K562 (cell line): ENCODE data around the gene IQCC. TPM values are rescaled to one million over a fixed set of nuclear protein-coding genes. Genes with fewer than 3 reads are reported as not detected.

Experiments used
- ATAC-seq: fragments of 200-7000 bp; cut with Tn5 transposase; 3 replicates; pipeline ENCODE4 v1.9.1; 2020; ENCODE audit warnings: moderate library complexity
- BruUV-seq: library from RNA; stranded (reverse); fragments of 400-500 nt; replicated peaks from 2 replicates; lab custom pipeline; 2021; lab: Mats Ljungman, UMichigan
- CTCF ChIA-PET: fragments of 300-600 bp; formaldehyde crosslinking; extraction: SDS; loops from one replicate; lab custom pipeline; 2021; ENCODE audit warnings: low intra/inter-chr PET ratio; lab: Yijun Ruan, JAX
- POLR2A ChIA-PET: fragments of 300-600, 350-650 bp; sonication (Branson Sonifier 250); formaldehyde crosslinking; extraction: SDS; loops from one replicate; lab custom pipeline; 2021; ENCODE audit warnings: antibody characterized with exemption, inconsistent platforms; lab: Yijun Ruan, JAX
- DNase-seq, 4 experiments: peaks; one replicate each; pipeline versions ENCODE4 v3.0.0 to v3.0.0-alpha.2; 2011 to 2018; ENCODE audit warnings: low spot score in 3 of 4, mixed read lengths in 3 of 4; ENCODE audit errors: extremely low read depth in 1 of 4
- FAIRE-seq: peaks from 2 replicates; lab custom pipeline; 2011; peaks lifted over from hg19 to GRCh38; lab: Jason Lieb, UNC
- H2AFZ ChIP-seq: 2 replicates; pipeline ENCODE4 v1.6.0; 2011; ENCODE audit warnings: low read depth, low read length, control low read depth, inconsistent platforms
- H3K27ac ChIP-seq: fragments of 200-600 bp; 3 replicates; pipeline ENCODE4 v1.8.0; 2011; ENCODE audit warnings: low read depth, mild to moderate bottlenecking, control low read depth, inconsistent platforms, low read length, moderate library complexity, mixed read lengths; ENCODE audit errors: extremely low read depth
- H3K27me3 ChIP-seq, 2 experiments: fragments of 300-600 bp in 1 of 2; 2 replicates in 1 of 2; 3 replicates in 1 of 2; pipeline versions ENCODE4 v1.6.0 to v1.8.0; 2011; ENCODE audit warnings: inconsistent platforms in 2 of 2, low read length in 2 of 2, mild to moderate bottlenecking in 1 of 2, mixed read lengths in 1 of 2, moderate library complexity in 1 of 2; ENCODE audit not compliant: control insufficient read depth in 2 of 2, insufficient read depth in 2 of 2
- H3K36me3 ChIP-seq: fragments of 300-600 bp; 3 replicates; pipeline ENCODE4 v1.8.0; 2011; ENCODE audit warnings: mild to moderate bottlenecking, low read length, inconsistent platforms; ENCODE audit not compliant: control insufficient read depth, insufficient read depth
- H3K4me1 ChIP-seq, 2 experiments: fragments of 200-600 bp in 1 of 2; replicated peaks in 1 of 2; 2 replicates in 1 of 2; 3 replicates in 1 of 2; pipeline versions ENCODE4 v1.5.1 to v1.8.0; 2011; ENCODE audit warnings: inconsistent platforms in 2 of 2, low read length in 2 of 2, mild to moderate bottlenecking in 1 of 2, mixed read lengths in 1 of 2, moderate library complexity in 1 of 2; ENCODE audit not compliant: control insufficient read depth in 2 of 2, insufficient read depth in 2 of 2
- H3K4me2 ChIP-seq: 2 replicates; pipeline ENCODE4 v1.6.1; 2011; ENCODE audit warnings: low read length, control low read depth, inconsistent platforms, mixed read lengths; ENCODE audit not compliant: insufficient read depth
- H3K4me3 ChIP-seq: fragments of 200-600 bp; sonication (generic), shearing (Covaris generic); 2 replicates; pipeline ENCODE4 v1.5.1; 2016; ENCODE audit warnings: control low read depth, inconsistent platforms
- H3K79me2 ChIP-seq: fragments of 200-600 bp; 3 replicates; pipeline ENCODE4 v1.8.0; 2011; ENCODE audit warnings: low read length, inconsistent platforms; ENCODE audit not compliant: control insufficient read depth, insufficient read depth
- H3K9ac ChIP-seq, 2 experiments: 2 replicates each; pipeline versions ENCODE4 v1.6.0 to v1.6.1; 2011; ENCODE audit warnings: low read depth in 2 of 2, low read length in 2 of 2, control low read depth in 1 of 2, inconsistent platforms in 1 of 2, mild to moderate bottlenecking in 1 of 2, mixed read lengths in 1 of 2; ENCODE audit not compliant: insufficient read depth in 1 of 2
- H3K9me1 ChIP-seq: one replicate; pipeline ENCODE4 v1.6.0; 2011; ENCODE audit warnings: inconsistent platforms, mild to moderate bottlenecking, low read length, moderate library complexity; ENCODE audit not compliant: control insufficient read depth, insufficient read depth
- H3K9me3 ChIP-seq: replicated peaks from 2 replicates; pipeline ENCODE4 v1.5.1; 2011; ENCODE audit warnings: low read depth, low read length, inconsistent platforms; ENCODE audit not compliant: control insufficient read depth, insufficient read depth
- H4K20me1 ChIP-seq: replicated peaks from 2 replicates; pipeline ENCODE4 v1.6.1; 2011; ENCODE audit warnings: low read length, inconsistent platforms, mixed read lengths; ENCODE audit not compliant: control insufficient read depth, insufficient read depth
- ARID1B ChIP-seq: fragments of 450-650 bp; IDR thresholded peaks from 2 replicates; pipeline ENCODE4 v1.6.1; 2016; ENCODE audit warnings: antibody characterized with exemption, mild to moderate bottlenecking, inconsistent platforms
- EHMT2 ChIP-seq: fragments of 450-650 bp; IDR thresholded peaks from 2 replicates; pipeline ENCODE4 v1.6.1; 2018; ENCODE audit warnings: antibody characterized with exemption
- FOXA3 ChIP-seq, 2 experiments: fragments of 450-650 bp in 1 of 2; sonication (generic) in 1 of 2; formaldehyde crosslinking; IDR thresholded peaks in 1 of 2; conservative IDR thresholded peaks in 1 of 2; 2 replicates each; pipeline versions ENCODE4 v1.4.0 to v1.8.0; 2020 to 2022; ENCODE audit warnings: mild to moderate bottlenecking in 2 of 2, missing genetic modification reagents in 1 of 2
- GATAD2A ChIP-seq: fragments of 450-650 bp; IDR thresholded peaks from 2 replicates; pipeline ENCODE4 v1.6.1; 2017
- HNRNPL ChIP-seq: fragments of 200-400 bp; formaldehyde crosslinking; IDR thresholded peaks from 2 replicates; pipeline ENCODE4 v1.6.1; 2017; ENCODE audit warnings: low read depth, mild to moderate bottlenecking, low read length
- KAT7 ChIP-seq: sonication (generic); formaldehyde crosslinking; IDR thresholded peaks from 2 replicates; pipeline ENCODE4 v1.8.0; 2022; ENCODE audit warnings: missing genetic modification reagents, mild to moderate bottlenecking, borderline replicate concordance
- MLLT1 ChIP-seq, 2 experiments: fragments of 450-650 bp; IDR thresholded peaks; 2 replicates each; pipeline ENCODE4 v1.6.1; 2016
- NKRF ChIP-seq: fragments of 450-650 bp; IDR thresholded peaks from 2 replicates; pipeline ENCODE4 v1.6.1; 2016; ENCODE audit warnings: borderline replicate concordance
- YBX1 ChIP-seq: fragments of 450-650 bp; IDR thresholded peaks from 2 replicates; pipeline ENCODE4 v1.7.1; 2016; ENCODE audit warnings: mild to moderate bottlenecking
- WGBS: fragments of 100-300 bp; shearing (Covaris generic); methylation state at CpG from one replicate; pipeline ENCODE4 v1.1.6; 2016; ENCODE audit warnings: low coverage, mixed read lengths; ENCODE audit not compliant: insufficient coverage; ENCODE audit errors: missing lambda C conversion rate; 5-methylcytosine and 5-hydroxymethylcytosine counted together
- in situ Hi-C: fragments of 300-500 bp; cut with MboI; formaldehyde crosslinking; loops from 4 replicates; pipeline ENCODE4 v1.15.0; 2018; ENCODE audit warnings: inconsistent platforms, mixed read lengths
- intact Hi-C: fragments of 100-400 bp; cut with micrococcal nuclease; formaldehyde crosslinking; loops from 2 replicates; pipeline ENCODE4 v1.14.2; 2022
- polyA plus RNA-seq, 8 experiments: library from polyadenylated mRNA; depleted of rRNA in 4 of 8; stranded (reverse) in 5 of 8; unstranded in 3 of 8; fragments of >200 nt; fragmentation: Nextera tagmentation in 2 of 8; fragmentation: Illumina TruSeq in 1 of 8; extraction: Ambion mirVana in 2 of 8; extraction: Trizol in 1 of 8; gene quantifications; 2 replicates each; pipeline versions ENCODE4 v1.2.1 to v1.2.3, GENCODE V29; 2011 to 2014; ENCODE audit warnings: inconsistent platforms in 1 of 8, missing spikeins in 1 of 8
- total RNA-seq, 7 experiments: library from RNA; depleted of rRNA in 6 of 7; stranded (reverse); fragments of >200 nt in 6 of 7; fragmentation: Illumina TruSeq in 2 of 7; extraction: Trizol in 2 of 7; gene quantifications; 2 replicates each; pipeline versions ENCODE4 v1.2.1 to v1.2.3, GENCODE V29; 2011 to 2021; ENCODE audit warnings: low replicate concordance in 1 of 7
- TF ChIP-seq, protein P1 (sequence below): fragments of 450-650 bp; IDR thresholded peaks from 2 replicates; pipeline ENCODE4 v1.6.1; 2018; ENCODE audit not compliant: partially characterized antibody

The IQCC gene
- total and polyA plus RNA-seq, 9 of the 15 experiments (the other 6 are each of a cell fraction or from before 2014, with no cell fraction given) = 8.1 to 16.5 (median 10.7) TPM

DNA sequence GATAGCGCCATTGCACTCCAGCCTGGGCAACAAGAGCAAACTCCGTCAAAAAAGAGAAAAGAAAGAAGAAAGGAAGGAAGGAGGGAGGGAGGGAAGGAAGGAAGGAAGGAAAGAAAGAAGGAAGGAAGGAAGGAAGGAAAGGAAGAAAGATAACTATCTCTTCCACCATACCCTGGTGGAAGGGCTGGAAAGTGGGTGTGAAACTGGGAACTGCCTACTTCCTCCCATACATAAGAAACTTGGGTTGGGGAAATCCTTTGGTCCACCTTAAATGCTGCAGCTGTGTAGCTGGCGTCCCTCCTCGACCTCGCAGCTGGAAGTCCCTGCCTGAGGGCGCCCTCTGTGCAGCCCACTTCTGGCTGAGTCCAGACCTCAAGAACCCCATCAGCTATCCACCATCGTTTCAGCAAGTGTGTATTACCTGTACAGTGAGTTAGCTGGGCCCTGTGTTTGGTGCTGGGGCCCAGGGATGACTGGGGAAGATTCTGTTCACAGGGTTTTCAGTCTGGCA, 36.9 kb downstream of the IQCC start:
- CTCF ChIA-PET = no interaction called here
- Histone ChIP-seq H3K9me1 (no peaks in the 10 kb centered on the region), H3K27ac (no peak overlapping the region), H3K79me2 (no peaks in the 10 kb centered on the region), H3K9ac (peak overlapping the region in 1 of 2 experiments; percentile 2; a peak in 1 of 4 replicates), H3K4me1 (peaks cover 15 to 25% of the 10 kb centered on the region in 2 experiments; a peak in 4 of 5 replicates), H3K4me3 (no peak overlapping the region), H3K36me3 (no peaks in the 10 kb centered on the region), H4K20me1 (no peaks in the 10 kb centered on the region), H3K27me3 (no peaks in the 10 kb centered on the region), H3K4me2 (no peak overlapping the region), H3K9me3 (no peaks in the 10 kb centered on the region), H2AFZ (peak overlapping the region; percentile 21)
- in situ Hi-C loops (no loop called here), intact Hi-C loops (no loop called here)
- ATAC-seq = peak; percentile 48
- POLR2A ChIA-PET = interaction anchor here (0.5 to 1.1 kb wide), 6 partner anchors 10 to 235 kb away, joined by 3 to 8 read pairs (median 4); no protein-coding TSS in a partner anchor
- WGBS = 15% methylated on average over 6 of the region's 7 CpGs
- peak in 3 of 4 experiments; percentile 13 to 46 (median 25) for DNase-seq
- peak; percentile 79 for FAIRE-seq
- BruUV-seq = no TSS peak
- TF ChIP-seq EHMT2 (peak; percentile 74; the same call in 1 of the 2 replicates), NKRF (0 out of 2 replicates have a peak, but pooled peaks have one; percentile 37), FOXA3 (CRISPR knock-in tag; conservative IDR thresholded peaks at IDR 0.05 in 1 of 2, IDR thresholded peaks at IDR 0.05 in 1 of 2) (no peak), GATAD2A (0 out of 2 replicates have a peak, but pooled peaks have one; percentile 24), YBX1 (0 out of 2 replicates have a peak, but pooled peaks have one; percentile 64), KAT7 (CRISPR knock-in tag) (no peak), MLLT1 (IDR thresholded peaks at IDR 0.05) (0 out of 4 replicates have a peak, but pooled peaks of 1 of the 2 experiments have one; percentile 21), HNRNPL (no peak), ARID1B (peak; percentile 39; the same call in 1 of the 2 replicates)
- TF ChIP-seq, protein P1, sequence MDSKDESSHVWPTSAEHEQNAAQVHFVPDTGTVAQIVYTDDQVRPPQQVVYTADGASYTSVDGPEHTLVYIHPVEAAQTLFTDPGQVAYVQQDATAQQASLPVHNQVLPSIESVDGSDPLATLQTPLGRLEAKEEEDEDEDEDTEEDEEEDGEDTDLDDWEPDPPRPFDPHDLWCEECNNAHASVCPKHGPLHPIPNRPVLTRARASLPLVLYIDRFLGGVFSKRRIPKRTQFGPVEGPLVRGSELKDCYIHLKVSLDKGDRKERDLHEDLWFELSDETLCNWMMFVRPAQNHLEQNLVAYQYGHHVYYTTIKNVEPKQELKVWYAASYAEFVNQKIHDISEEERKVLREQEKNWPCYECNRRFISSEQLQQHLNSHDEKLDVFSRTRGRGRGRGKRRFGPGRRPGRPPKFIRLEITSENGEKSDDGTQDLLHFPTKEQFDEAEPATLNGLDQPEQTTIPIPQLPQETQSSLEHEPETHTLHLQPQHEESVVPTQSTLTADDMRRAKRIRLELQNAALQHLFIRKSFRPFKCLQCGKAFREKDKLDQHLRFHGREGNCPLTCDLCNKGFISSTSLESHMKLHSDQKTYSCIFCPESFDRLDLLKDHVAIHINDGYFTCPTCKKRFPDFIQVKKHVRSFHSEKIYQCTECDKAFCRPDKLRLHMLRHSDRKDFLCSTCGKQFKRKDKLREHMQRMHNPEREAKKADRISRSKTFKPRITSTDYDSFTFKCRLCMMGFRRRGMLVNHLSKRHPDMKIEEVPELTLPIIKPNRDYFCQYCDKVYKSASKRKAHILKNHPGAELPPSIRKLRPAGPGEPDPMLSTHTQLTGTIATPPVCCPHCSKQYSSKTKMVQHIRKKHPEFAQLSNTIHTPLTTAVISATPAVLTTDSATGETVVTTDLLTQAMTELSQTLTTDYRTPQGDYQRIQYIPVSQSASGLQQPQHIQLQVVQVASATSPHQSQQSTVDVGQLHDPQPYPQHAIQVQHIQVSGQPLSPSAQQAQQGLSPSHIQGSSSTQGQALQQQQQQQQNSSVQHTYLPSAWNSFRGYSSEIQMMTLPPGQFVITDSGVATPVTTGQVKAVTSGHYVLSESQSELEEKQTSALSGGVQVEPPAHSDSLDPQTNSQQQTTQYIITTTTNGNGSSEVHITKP = peak; percentile 15
